GM21528 (cell line): ENCODE measurements around the gene DNAJC3.
"Not testable (repeated sequence)": the region's sequence is repeated elsewhere in the genome, so short reads cannot be mapped to it uniquely, and the experiment has no call there.

Experiments
- ATAC-seq: cut with Tn5 transposase; IDR thresholded peaks from one replicate; pipeline ENCODE4 v1.9.1; 2021; ENCODE audit warnings: mild to moderate bottlenecking, moderate library complexity; ENCODE audit not compliant: unreplicated experiment, low FRiP score

The DNAJC3 gene

DNA sequence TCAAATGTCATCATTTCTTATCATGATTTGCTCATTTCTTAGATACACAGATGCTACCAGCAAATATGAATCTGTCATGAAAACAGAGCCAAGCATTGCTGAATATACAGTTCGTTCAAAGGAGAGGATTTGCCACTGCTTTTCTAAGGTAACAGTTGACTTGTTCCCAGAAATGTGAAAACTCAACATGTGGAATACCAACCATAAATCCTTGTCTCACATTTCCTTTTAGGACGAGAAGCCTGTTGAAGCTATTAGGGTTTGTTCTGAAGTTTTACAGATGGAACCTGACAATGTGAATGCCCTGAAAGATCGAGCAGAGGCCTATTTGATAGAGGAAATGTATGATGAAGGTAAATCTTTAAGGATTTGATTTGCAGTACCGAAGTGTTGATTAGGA is 86.7 kb downstream of the DNAJC3 start:
- no peak for ATAC-seq

DNA sequence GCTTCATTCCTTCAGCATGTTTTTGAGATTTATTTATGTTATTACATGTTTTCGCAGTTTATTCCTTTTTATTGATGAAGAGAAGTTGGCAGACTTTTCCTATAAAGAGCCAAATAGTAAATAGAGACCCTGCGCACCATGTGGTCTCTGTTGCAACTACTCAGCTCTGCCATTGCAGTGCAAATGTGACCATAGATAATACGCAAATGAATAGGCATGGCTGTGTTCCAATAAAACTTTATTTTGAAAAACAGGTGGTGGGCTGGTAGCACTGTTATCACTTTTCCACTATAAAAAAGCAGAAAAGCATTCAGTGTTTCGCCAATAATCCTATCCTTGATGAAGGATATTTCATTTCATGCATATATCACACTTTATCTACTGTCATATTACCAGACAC is 95.0 kb downstream of the DNAJC3 start:
- no peak for ATAC-seq

DNA sequence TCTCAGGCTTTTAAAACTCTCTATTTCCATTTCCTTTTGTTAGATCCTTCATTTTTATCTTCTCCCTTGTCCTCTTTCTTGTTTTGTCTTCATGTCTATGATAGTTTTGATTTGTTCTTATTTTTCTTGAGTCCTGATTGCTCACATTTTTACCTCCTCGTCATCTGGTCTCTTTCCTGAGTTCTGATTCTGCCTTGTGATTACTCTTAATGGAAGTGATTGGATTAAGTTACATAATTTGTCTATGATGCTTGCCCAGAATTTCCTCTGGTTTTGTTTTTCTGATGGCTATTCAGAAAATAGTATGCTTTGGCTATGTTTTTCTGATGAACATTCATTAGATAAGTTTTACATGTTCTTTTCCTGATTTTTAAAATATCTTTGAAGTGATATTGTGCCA is 102.6 kb downstream of the DNAJC3 start:
- no peak for ATAC-seq

DNA sequence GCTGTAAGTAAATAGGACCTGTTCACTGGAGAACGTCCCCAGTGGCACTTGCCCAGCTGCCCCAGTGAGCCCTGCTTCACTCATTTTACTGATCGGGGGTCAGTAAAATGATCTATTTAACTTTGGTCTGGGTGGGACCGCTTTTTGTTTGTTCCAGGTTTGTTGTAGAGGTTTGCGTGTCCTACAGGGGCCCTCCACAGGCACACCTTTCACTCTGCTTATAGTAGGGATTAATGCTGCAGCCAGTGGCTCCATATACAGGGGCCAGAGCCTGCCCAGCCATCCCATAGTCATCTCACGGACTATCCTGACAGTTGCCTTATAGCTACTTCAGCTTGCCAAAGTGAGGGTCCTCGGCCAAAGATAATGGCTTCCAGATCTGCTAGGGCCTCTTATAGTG is 104.1 kb downstream of the DNAJC3 start:
- no peak for ATAC-seq

DNA sequence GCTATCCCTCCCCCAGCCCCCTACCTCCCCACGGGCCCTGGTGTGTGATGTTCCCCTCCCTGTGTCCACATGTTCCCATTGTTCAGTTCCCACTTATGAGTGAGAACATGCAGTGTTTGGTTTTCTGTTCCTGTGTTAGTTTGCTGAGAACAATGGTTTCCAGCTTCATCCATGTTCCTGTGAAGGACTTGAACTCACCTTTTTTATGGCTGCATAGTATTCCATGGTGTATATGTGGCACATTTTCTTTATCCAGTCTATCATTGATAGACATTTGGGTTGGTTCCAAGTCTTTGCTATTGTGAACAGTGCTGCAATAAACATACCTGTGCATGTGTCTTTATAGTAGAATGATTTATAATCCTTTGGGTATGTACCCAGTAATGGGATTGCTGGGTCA is 105.0 kb downstream of the DNAJC3 start:
- not testable (repeated sequence) for ATAC-seq

DNA sequence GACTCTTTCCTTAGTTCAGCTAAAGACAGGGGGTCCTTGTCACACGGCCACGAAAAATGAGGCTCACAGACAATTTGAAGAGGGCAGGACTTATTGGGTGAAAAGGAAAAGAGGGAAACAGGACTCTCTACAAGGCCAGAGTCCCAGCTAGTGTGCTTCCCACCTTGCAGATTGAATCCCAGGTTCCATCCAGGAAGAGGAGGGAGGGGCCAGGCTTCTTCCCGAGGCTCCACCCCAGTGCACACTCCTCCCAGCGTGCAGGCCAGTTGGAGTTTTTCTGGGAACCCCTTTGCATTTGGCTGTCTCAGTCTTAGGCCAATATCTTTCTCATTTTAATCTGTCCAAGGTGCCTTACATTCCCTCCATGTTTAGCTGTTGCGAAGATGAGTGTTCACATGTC is 106.8 kb downstream of the DNAJC3 start:
- ATAC-seq = no peak

DNA sequence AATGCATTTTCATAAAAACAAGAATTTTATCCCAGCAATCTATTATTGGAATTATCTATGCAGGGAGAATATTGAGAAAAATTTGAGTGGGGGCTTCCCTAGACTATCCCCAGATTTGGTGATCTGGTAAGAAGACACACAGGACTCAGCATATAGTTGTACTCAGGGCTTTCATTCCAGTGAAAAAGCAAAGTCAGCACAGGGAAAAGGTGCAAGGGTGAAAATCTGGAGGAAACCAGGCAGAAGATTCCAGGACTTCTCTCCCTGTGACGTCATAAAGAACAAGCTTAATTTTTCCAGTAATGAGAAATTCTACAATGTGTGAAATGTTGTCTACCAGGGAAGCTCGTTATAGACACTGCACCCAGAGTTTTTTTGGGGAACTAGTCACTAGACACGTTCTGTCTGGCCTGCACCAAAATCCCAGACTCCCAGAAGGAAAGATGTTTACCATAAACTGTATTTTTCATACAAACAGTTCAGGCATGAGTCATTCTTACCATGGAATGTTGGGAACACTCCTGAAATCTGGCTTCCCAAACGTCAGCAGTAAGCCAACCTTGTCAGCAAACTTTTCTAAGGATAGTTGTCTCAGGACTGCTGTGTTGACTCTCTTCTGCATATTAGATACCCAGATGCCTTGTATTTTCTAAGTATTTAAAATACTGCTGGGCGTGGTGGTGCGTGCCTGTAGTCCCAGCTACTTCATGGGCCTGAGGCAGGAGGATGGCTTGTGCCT is 107.4 kb downstream of the DNAJC3 start:
- ATAC-seq = no peak

DNA sequence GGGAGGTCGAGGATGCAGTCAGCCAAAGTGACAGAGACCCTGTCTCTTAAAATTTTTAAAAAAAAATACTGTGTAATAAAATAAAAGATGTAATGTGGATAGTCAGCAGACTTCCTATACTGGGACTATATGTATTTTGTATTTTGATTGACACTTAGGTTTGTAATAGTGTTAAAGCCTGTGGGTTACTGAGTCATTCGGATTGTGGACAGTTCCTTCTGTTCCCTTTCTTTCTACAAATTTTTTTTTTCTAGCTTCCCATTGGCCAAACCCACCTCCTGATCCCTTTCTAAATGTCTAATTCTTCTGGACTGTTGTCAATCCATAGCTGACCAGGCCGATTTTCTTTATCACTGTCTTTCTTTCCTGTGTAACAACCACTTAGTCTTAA is 108.0 kb downstream of the DNAJC3 start:
- ATAC-seq = no peak

DNA sequence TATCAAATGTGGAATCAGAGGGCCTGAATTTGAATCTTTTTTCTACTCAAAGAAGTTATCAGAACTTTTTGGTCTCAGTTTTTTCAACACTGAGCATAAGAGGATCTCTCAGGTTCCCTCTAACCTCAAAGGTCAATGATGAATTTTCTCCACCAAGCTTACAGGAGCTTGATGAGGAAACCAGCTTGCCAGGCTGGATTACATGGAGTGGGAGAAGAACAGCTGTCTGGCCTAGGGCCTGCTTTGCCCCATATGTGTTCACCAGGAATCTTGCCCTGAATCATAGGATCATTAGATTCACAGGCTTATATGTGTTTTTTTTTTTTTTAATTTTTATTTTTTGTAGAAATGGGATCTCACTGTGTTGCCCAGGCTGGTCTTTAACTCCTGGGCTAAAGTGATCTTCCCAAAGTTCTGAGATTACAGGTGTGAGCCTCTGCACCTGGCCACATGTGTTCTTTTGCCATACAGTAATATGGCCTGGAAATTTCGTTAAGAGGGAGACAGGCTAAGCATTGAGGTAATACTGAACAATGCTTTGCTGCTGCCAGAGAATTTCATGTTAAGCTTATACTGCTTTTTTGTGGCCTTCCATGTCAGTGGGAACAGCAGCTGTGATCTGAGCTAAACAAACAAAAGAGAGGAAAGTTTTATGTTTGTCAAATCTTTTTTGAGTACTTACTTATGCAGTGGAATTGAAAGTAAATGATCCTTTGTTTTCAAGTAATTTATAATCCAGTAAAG is 110.6 kb downstream of the DNAJC3 start:
- no peak for ATAC-seq

DNA sequence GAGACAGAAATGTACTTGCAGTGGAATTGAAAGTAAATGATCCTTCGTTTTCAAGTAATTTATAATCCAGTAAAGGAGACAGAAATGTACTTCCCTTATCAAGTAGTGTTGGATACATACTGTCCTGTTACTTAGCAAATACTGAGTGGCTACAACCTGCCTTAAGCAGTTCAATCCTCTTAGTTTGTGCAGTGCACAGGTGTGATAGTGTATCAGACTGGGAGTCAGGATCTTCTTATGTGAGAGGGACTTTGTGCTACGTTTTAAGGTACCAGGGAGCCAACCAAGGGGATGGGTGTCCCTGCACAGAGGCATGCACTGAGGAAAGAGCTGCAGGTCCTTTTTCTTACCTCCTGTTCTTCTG is 111.1 kb downstream of the DNAJC3 start:
- ATAC-seq = no peak

DNA sequence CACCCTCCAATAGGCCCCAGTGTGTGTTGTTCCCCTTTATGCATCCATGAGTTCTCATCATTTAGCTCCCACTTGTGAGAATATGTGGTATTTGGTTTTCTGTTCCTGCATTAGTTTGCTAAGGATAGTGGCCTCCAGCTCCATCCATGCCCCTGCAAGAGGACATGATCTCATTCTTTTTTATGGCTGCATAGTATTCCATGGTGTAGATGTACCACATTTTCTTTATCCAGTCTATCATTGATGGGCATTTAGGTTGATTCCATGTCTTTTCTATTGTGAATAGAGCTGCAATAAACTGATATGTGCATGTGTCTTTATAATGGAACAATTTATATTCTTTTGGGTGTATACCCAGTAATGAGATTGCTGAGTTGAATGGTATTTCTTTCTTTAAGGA is 112.4 kb downstream of the DNAJC3 start:
- ATAC-seq = not testable (repeated sequence)

DNA sequence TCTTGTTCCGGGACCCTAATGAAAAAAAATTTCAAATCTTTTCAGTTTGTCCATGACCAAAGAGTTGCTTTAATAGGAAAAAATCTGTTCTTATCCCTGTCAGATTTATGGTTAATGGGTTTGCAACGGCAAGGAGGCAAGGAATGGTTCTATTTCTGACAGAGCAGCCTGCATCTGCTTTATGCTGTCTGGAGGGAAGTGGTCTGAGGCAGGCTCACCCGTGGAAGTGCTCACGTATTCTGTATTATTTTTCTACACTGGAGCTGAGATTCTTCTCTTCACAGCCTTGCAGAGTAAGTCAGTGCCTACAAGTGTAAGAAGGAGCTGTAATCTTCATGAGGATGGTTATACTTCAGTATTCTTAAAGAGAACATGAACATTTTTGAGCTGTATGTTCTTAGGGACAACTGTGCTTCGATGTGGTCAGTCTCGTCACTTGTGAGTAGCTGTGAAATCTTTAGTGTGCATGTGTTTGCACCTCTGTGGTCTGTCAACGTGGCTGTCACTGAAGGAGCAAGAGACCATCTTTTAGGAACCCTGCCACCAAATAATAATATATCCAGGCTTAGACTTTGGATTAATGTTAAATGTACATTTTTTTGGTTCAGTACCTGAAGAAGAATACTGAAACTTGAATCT is 114.3 kb downstream of the DNAJC3 start:
- no peak for ATAC-seq

DNA sequence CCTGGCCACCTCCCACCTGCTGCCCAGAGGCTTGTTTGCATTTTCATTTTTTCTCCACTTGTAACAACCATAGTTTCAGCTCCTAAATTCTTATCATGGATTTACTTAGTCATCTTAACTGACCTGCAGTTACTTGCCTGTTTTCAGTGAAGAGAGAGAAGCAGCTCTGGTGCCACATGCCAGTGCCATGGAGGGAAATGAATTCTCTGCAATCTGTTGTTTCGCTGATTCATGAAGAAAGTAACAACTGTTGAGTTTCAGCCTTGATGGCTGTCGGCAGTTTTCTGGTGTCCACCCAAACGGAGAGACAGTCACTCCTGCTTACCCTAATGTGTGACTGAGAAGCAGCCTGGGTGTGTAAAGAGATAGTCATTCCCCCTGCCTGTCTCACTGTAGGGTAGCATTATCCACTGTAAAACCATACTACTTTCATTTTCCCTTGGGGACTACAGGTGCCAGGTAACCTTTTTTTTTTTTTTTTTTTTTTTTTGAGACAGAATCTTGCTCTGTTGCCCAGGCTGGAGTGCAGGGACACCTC is 116.1 kb downstream of the DNAJC3 start:
- ATAC-seq = no peak

DNA sequence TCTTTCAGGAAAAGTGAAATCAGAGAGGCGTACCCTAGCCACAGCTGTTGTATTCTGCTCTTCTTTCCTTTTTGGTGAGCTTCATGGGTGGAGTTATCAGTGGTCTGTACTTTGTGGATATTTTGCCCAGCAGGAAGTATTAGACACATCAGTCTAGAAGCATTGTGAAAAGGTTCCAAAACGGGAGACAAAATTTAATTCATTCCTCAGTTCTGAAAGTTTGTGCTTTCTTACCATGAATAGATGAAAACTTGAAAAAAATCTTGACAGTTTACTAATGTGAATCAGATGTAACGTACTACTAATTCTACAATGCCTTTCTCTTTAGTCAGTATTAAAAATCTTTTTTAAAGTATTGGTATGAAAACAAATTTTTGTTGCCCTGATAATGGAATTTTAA is 116.8 kb downstream of the DNAJC3 start:
- ATAC-seq = no peak

DNA sequence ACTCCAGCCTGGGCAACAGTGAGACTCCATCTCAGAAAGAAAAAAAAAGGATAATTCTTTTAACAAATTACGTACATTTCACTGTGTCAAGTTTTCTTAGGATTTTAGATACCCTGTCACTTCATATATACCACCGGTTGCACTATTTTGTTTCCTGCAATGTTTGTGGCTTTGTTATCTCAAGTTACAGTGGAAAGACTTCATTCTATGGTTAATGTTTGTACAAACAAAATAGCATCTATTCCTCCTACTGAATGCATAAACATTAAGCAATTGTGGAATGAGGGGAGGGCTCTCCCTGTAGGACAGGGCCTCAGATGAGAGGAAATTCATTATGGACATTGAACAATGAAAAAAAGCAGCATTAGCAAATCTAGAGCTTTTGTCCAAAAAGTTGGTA is 120.1 kb downstream of the DNAJC3 start:
- no peak for ATAC-seq

DNA sequence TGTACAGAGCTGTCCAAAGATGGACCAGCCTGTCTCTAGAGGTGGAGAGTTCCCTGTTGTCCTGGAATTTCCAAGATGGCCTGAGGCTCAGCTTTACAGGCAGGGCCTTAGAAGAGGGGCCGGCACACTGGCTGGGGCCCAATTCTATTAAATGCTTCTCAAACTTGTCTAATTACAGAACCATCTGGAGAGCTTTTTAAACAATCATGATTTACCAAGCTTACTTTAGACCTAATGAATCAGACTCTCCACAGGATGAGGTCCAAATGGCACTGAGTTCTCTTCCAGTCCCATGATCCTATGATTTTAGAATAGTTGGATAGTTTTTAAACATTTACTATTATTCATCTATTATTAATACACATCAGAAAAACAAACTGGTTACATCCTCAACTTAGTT is 123.5 kb downstream of the DNAJC3 start:
- no peak for ATAC-seq

DNA sequence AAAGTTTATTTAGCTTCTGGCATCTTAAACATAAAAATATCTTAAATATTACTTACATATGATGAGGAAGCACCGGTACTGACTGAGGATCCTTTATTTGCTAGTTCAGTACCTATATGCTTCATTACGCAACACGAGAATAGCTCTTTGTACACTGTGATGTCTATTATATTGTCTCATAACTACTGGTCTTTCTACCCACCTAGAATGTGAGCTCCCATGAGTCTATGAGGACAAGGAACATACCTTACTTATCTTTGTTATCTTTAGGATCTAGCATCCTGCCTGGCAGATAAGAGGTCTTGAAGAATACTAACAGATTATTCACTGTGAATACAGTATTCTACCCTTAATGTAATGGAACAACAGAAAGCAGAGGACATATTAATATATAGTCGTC is 124.9 kb downstream of the DNAJC3 start:
- ATAC-seq = no peak

DNA sequence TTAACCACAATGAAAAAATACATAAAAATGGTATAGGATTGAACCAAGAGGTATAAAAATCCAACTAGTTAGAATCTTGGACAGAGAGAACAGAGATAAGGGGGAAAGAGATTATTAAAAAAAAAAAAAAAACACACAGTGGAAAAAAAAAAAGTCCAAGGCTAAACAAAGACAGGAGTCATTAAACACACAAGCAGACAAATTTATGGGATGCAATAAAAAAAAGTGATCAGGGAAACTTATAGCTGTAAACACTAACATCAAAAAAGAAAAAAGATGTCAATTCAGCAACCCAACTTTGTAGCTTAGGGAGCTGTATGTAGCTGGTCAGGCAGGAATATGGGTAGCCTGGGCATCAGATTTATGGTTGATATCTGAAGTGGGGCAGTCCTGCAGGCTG is 129.0 kb downstream of the DNAJC3 start:
- ATAC-seq = no peak

DNA sequence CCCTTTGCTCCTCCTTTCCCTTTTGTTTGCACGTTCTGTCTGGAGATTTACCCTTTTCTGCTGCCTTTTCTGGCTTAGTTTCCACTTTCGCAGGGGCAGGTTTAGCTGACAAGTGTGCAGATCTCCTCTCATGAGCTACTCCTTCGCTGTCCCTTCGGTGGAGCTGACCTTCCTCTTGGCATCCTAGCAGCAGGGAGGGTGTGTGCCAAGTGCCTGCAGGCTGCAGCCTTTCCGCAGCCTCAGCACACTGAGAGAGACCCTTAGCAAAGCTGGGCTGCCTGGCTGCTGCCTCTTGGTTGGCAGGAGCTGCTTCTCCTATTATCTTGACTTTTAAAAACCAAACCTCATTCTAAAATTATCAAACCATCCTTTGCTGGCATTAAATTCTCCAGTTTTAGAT is 132.5 kb downstream of the DNAJC3 start:
- ATAC-seq = no peak

DNA sequence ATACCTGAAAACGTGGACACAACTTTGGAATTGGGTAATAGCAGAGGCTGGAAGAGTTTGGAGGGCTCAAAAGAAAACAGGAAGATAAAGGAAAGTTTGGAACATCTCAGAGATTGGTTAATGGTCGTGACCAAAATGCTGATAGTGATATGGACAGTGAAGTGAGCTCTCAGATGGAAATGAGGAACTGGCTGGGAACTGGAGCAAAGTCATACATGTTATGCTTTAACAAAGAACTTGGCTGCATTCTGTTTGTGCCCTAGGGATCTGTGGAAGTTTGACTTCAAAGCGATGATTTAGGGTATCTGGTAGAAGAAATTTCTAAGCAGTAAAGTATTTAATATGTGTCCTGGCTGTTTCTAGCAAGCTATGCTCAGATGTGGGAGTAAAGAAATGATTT is 136.2 kb downstream of the DNAJC3 start:
- no peak for ATAC-seq

DNA sequence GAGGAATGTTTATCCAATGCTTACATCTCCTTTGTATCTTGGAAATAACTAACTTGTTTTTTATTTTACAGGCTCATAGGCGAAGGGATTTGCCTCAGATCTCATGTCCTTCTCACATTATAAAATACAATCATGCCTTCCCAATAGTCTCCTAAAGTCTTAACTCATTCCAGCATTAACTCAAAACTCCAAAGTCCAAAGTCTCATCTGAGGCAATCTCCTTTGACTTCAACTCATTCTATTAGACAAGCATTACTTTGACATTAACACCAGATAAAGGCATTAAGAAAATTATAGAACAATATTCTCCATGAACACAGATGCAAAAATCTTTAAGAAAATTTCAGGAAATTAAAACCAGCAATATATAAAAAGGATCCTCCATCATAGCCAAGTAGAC is 137.6 kb downstream of the DNAJC3 start:
- no peak for ATAC-seq

DNA sequence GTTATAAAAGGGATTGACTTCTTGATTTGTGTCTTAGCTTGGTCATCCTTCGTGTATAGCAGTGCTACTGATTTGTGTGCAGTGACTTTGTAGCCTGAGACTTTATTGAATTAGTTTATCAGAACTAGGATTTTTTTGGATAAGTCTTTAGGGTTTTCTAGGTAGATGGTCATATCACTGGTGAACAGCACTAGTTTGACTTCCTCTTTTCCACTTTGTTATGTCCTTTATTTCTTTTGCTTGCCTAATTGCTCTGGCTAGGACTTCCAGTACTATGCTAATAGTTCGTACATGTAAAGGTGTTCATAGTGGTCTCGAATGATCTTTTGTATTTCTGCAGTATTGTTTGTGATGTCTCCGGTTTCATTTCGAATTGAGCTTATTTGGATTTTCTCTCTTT is 145.4 kb downstream of the DNAJC3 start:
- no peak for ATAC-seq
